OCI-LY3 (cell line): Measurements from ENCODE around the gene SNX25.
"Not testable (repeated sequence)": the region's sequence is repeated elsewhere in the genome, so short reads cannot be mapped to it uniquely, and the experiment has no call there.

Experiments
- H2AFZ ChIP-seq: fragments of 200-600, 300-600 bp; shearing (Covaris generic); 2 replicates; pipeline ENCODE4 v1.6.0; 2014; ENCODE audit warnings: antibody characterized with exemption, low read depth, low read length
- H3K27ac ChIP-seq: fragments of 200-600, 300-600 bp; sonication (generic); 2 replicates; pipeline ENCODE4 v1.5.1; 2014; ENCODE audit warnings: mild to moderate bottlenecking, low read length, moderate library complexity, mixed read lengths
- H3K27me3 ChIP-seq: fragments of 200-600, 300-600 bp; sonication (generic); 2 replicates; pipeline ENCODE4 v1.6.1; 2014; ENCODE audit warnings: low read depth, low read length, mixed read lengths
- H3K36me3 ChIP-seq: fragments of 200-600, 300-600 bp; sonication (generic); replicated peaks from 2 replicates; pipeline ENCODE3; 2014; ENCODE audit warnings: low read depth, low read length, mixed read lengths
- H3K4me1 ChIP-seq: fragments of 300-600, 200-600 bp; sonication (generic); 2 replicates; pipeline ENCODE4 v1.6.1; 2014; ENCODE audit warnings: low read length, mixed read lengths
- H3K4me2 ChIP-seq: fragments of 200-600, 300-600 bp; sonication (generic); 2 replicates; pipeline ENCODE4 v1.6.1; 2014; ENCODE audit warnings: low read length, mixed read lengths
- H3K4me3 ChIP-seq: fragments of 300-600, 200-600 bp; sonication (generic); 2 replicates; pipeline ENCODE4 v1.5.1; 2014; ENCODE audit warnings: antibody characterized with exemption, mild to moderate bottlenecking, low read length, moderate library complexity
- H3K79me2 ChIP-seq: fragments of 300-600, 200-600 bp; shearing (Covaris generic); 2 replicates; pipeline ENCODE4 v1.6.1; 2014; ENCODE audit warnings: mild to moderate bottlenecking, low read length, mixed read lengths
- H3K9ac ChIP-seq: fragments of 300-600, 200-600 bp; shearing (Covaris generic); 2 replicates; pipeline ENCODE4 v1.6.0; 2014; ENCODE audit warnings: mild to moderate bottlenecking, low read length, moderate library complexity
- H3K9me3 ChIP-seq: fragments of 200-600, 300-600 bp; shearing (Covaris generic); 2 replicates; pipeline ENCODE4 v1.6.1; 2014; ENCODE audit warnings: low read length, mixed read lengths; ENCODE audit not compliant: insufficient read depth
- H4K20me1 ChIP-seq: fragments of 200-600, 300-600 bp; sonication (generic); 2 replicates; pipeline ENCODE4 v1.6.1; 2016; ENCODE audit warnings: low read length, mixed read lengths; ENCODE audit not compliant: insufficient read depth
- CTCF ChIP-seq: fragments of 200-600, 300-600 bp; sonication (generic); IDR thresholded peaks from 2 replicates; pipeline ENCODE4 v1.5.1; 2014; ENCODE audit warnings: antibody characterized with exemption, low read length, low read depth
- EZH2phosphoT487 ChIP-seq: fragments of 200-600 bp; shearing (Covaris generic); IDR thresholded peaks from 2 replicates; pipeline ENCODE4 v1.6.1; 2018; ENCODE audit warnings: antibody characterized with exemption, mixed run types, low read depth

Gene SNX25

GRCh38 chr4:185203486-185204237 lies 5.7 kb upstream of the SNX25 start, which contains the start of gene CFAP97:
Gene CFAP97, minus strand, starts transcription at chr4:185204000. Its CDS starts 12,804 bp downstream, at chr4:185191196.
- Histone ChIP-seq H3K9ac (peak within 1 kb of the TSS; percentile 78), H3K79me2 (peaks cover 41% of the 10 kb centered on the region), H2AFZ (no peak within 1 kb of the TSS)

GRCh38 chr4:185204238-185204910 lies 5.0 kb upstream of the SNX25 start:
- Histone ChIP-seq H3K4me3 (peak overlapping the region; percentile 81), H3K27ac (peak overlapping the region; percentile 59), H3K27me3 (no peaks in the 10 kb centered on the region), H3K4me1 (peaks cover 22% of the 10 kb centered on the region), H2AFZ (no peak overlapping the region), H3K9me3 (no peaks in the 10 kb centered on the region), H4K20me1 (no peaks in the 10 kb centered on the region), H3K9ac (peak overlapping the region; percentile 62), H3K79me2 (peaks cover 41% of the 10 kb centered on the region), H3K4me2 (peak overlapping the region; percentile 84), H3K36me3 (no peaks in the 10 kb centered on the region)
- TF ChIP-seq EZH2phosphoT487 = no peak
- TF ChIP-seq CTCF = no peak

More at GRCh38 chr4:185203486-185204237, 5.7 kb upstream of the SNX25 start, which contains the start of gene CFAP97:
- no peak for TF ChIP-seq EZH2phosphoT487
- no peak for TF ChIP-seq CTCF
- Histone ChIP-seq H3K4me1 (peaks cover 22% of the 10 kb centered on the region), H3K36me3 (no peaks in the 10 kb centered on the region), H3K4me3 (peak within 1 kb of the TSS; percentile 81), H4K20me1 (no peaks in the 10 kb centered on the region), H3K4me2 (peak within 1 kb of the TSS; percentile 84), H3K27me3 (no peaks in the 10 kb centered on the region), H3K9me3 (no peaks in the 10 kb centered on the region), H3K27ac (peak within 1 kb of the TSS; percentile 67)

GRCh38 chr4:185205073-185205472 lies 4.3 kb upstream of the SNX25 start:
- Histone ChIP-seq H3K4me1 (peaks cover 22% of the 10 kb centered on the region), H3K79me2 (peaks cover 39% of the 10 kb centered on the region), H3K4me3 (peak overlapping the region; percentile 81), H3K27ac (peak overlapping the region; percentile 59), H3K9ac (0 out of 2 replicates have a peak overlapping the region, but pooled peaks have one; percentile 62), H3K4me2 (peak overlapping the region; percentile 84)
- H3K36me3 ChIP-seq, H3K27me3 ChIP-seq, H4K20me1 ChIP-seq, H3K9me3 ChIP-seq, H2AFZ ChIP-seq: not testable (repeated sequence)

GRCh38 chr4:185205697-185206342 lies 3.6 kb upstream of the SNX25 start:
- peaks cover 22% of the 10 kb centered on the region for H3K4me1 ChIP-seq
- no peaks in the 10 kb centered on the region for H3K9me3 ChIP-seq
- H3K79me2 ChIP-seq = peaks cover 40% of the 10 kb centered on the region
- H4K20me1 ChIP-seq = no peaks in the 10 kb centered on the region
- no peak overlapping the region for H3K27ac ChIP-seq
- H3K36me3 ChIP-seq = no peaks in the 10 kb centered on the region
- H3K27me3 ChIP-seq = no peaks in the 10 kb centered on the region
- no peak overlapping the region for H2AFZ ChIP-seq
- peak overlapping the region; percentile 81 for H3K4me3 ChIP-seq
- TF ChIP-seq CTCF = no peak
- TF ChIP-seq EZH2phosphoT487 = no peak
- no peak overlapping the region for H3K9ac ChIP-seq
- peak overlapping the region; percentile 84 for H3K4me2 ChIP-seq
